HepG2 (cell line): Measurements from ENCODE around the gene INHBC. TPM values are rescaled to one million over a fixed set of nuclear protein-coding genes. Genes with fewer than 3 reads are reported as not detected.

Experiments
- ATAD3A ChIP-seq: sonication (generic); formaldehyde crosslinking; IDR thresholded peaks from 2 replicates; pipeline ENCODE4 v1.4.0; 2020; ENCODE audit warnings: missing genetic modification reagents
- BHLHE40 ChIP-seq: IDR thresholded peaks from 2 replicates; pipeline ENCODE4 v1.6.1; 2011; ENCODE audit warnings: low read length, improper control_type of control experiment
- DNMT3B ChIP-seq: conservative IDR thresholded peaks from 2 replicates; pipeline ENCODE4 v1.6.1; 2016; ENCODE audit warnings: missing biosample characterization, control low read depth
- FOSL2 ChIP-seq: sonication (generic); formaldehyde crosslinking; IDR thresholded peaks from 2 replicates; pipeline ENCODE4 v1.4.0; 2020; ENCODE audit warnings: missing genetic modification reagents
- HOXA5 ChIP-seq: sonication (generic); formaldehyde crosslinking; IDR thresholded peaks from 2 replicates; pipeline ENCODE4 v1.4.0; 2020; ENCODE audit warnings: missing genetic modification reagents
- NCOR1 ChIP-seq: fragments of 200-600 bp; sonication (generic); IDR thresholded peaks from 2 replicates; pipeline ENCODE4 v1.7.0; 2017; ENCODE audit warnings: antibody characterized with exemption, low read length, borderline replicate concordance
- NFKBIZ ChIP-seq: IDR thresholded peaks from 2 replicates; pipeline ENCODE4 v1.6.1; 2018; ENCODE audit warnings: missing genetic modification reagents, missing compliant biosample characterization
- NONO ChIP-seq, 2 experiments: fragments of 450-650 bp in 1 of 2; sonication (generic) in 1 of 2; formaldehyde crosslinking in 1 of 2; IDR thresholded peaks in 1 of 2; conservative IDR thresholded peaks in 1 of 2; 2 replicates each; pipeline versions ENCODE4 v1.6.1 to v1.8.0; 2017 to 2022; ENCODE audit warnings: mild to moderate bottlenecking in 1 of 2, missing genetic modification reagents in 1 of 2, moderate library complexity in 1 of 2
- NR2C2 ChIP-seq: sonication (generic); formaldehyde crosslinking; IDR thresholded peaks from 2 replicates; pipeline ENCODE4 v1.4.0; 2020; ENCODE audit warnings: missing genetic modification reagents, mild to moderate bottlenecking, moderate library complexity, borderline replicate concordance
- NRL ChIP-seq: sonication (generic); formaldehyde crosslinking; IDR thresholded peaks from 2 replicates; pipeline ENCODE4 v1.5.0; 2020; ENCODE audit warnings: missing genetic modification reagents, mild to moderate bottlenecking, moderate library complexity, borderline replicate concordance
- POLR2G ChIP-seq: fragments of 200-400 bp; formaldehyde crosslinking; IDR thresholded peaks from 2 replicates; pipeline ENCODE4 v1.6.1; 2018; ENCODE audit warnings: mild to moderate bottlenecking, low read depth, low read length, moderate library complexity
- RBAK ChIP-seq: sonication (generic); formaldehyde crosslinking; IDR thresholded peaks from 2 replicates; pipeline ENCODE4 v1.5.1; 2020; ENCODE audit warnings: mild to moderate bottlenecking, missing genetic modification reagents
- REPIN1 ChIP-seq: sonication (generic); formaldehyde crosslinking; IDR thresholded peaks from 2 replicates; pipeline ENCODE4 v1.8.0; 2022; ENCODE audit warnings: missing genetic modification reagents, low read depth, mild to moderate bottlenecking, borderline replicate concordance
- SAP130 ChIP-seq: IDR thresholded peaks from 2 replicates; pipeline ENCODE4 v1.6.1; 2016; ENCODE audit warnings: low read depth
- SATB2 ChIP-seq: sonication (generic); formaldehyde crosslinking; IDR thresholded peaks from 2 replicates; pipeline ENCODE4 v1.5.0; 2020; ENCODE audit warnings: missing genetic modification reagents
- SIX4 ChIP-seq: sonication (generic); formaldehyde crosslinking; IDR thresholded peaks from 2 replicates; pipeline ENCODE4 v1.4.0; 2020; ENCODE audit warnings: missing genetic modification reagents
- U2AF2 ChIP-seq: fragments of 200-400 bp; formaldehyde crosslinking; IDR thresholded peaks from 2 replicates; pipeline ENCODE4 v1.6.1; 2017; ENCODE audit warnings: low read depth, mild to moderate bottlenecking, low read length
- WIZ ChIP-seq: sonication (generic); formaldehyde crosslinking; IDR thresholded peaks from 2 replicates; pipeline ENCODE4 v1.5.1; 2020; ENCODE audit warnings: mild to moderate bottlenecking, missing genetic modification reagents
- ZBTB21 ChIP-seq: sonication (generic); formaldehyde crosslinking; IDR thresholded peaks from 2 replicates; pipeline ENCODE4 v1.4.0; 2020; ENCODE audit warnings: missing genetic modification reagents
- ZNF17 ChIP-seq: sonication (generic); formaldehyde crosslinking; IDR thresholded peaks from 2 replicates; pipeline ENCODE4 v1.5.0; 2020; ENCODE audit warnings: mild to moderate bottlenecking, missing genetic modification reagents
- ZNF282 ChIP-seq: fragments of 450-650 bp; IDR thresholded peaks from 2 replicates; pipeline ENCODE4 v1.6.1; 2018; ENCODE audit not compliant: partially characterized antibody
- ZNF431 ChIP-seq: sonication (generic); formaldehyde crosslinking; IDR thresholded peaks from 2 replicates; pipeline ENCODE4 v1.9.0; 2022; ENCODE audit warnings: missing genetic modification reagents, low read depth, mild to moderate bottlenecking, borderline replicate concordance
- ZNF543 ChIP-seq: sonication (generic); formaldehyde crosslinking; IDR thresholded peaks from 2 replicates; pipeline ENCODE4 v1.4.0; 2020; ENCODE audit warnings: mild to moderate bottlenecking, missing genetic modification reagents
- ZNF549 ChIP-seq: sonication (generic); formaldehyde crosslinking; IDR thresholded peaks from 2 replicates; pipeline ENCODE4 v1.5.0; 2020; ENCODE audit warnings: missing genetic modification reagents
- ZNF556 ChIP-seq: sonication (generic); formaldehyde crosslinking; IDR thresholded peaks from 2 replicates; pipeline ENCODE4 v1.4.0; 2020; ENCODE audit warnings: mild to moderate bottlenecking, missing genetic modification reagents, borderline replicate concordance
- polyA plus RNA-seq, 8 experiments: library from polyadenylated mRNA; depleted of rRNA in 3 of 8; stranded (reverse) in 7 of 8; unstranded in 1 of 8; fragments of >200 nt; fragmentation: Illumina TruSeq in 4 of 8; extraction: Trizol in 4 of 8; gene quantifications; 2 replicates each; pipeline versions ENCODE4 v1.2.1 to v1.2.3, GENCODE V29; 2011 to 2016; ENCODE audit warnings: low read depth in 4 of 8, missing spikeins in 1 of 8, mixed read lengths in 1 of 8; ENCODE audit not compliant: insufficient read depth in 1 of 8
- total RNA-seq, 5 experiments: library from RNA; depleted of rRNA; stranded (reverse); fragments of >200 nt; fragmentation: Illumina TruSeq; extraction: Trizol; gene quantifications; 2 replicates each; pipeline ENCODE4 v1.2.3, GENCODE V29; 2016; ENCODE audit warnings: low read depth in 1 of 5
- TF ChIP-seq, protein P1 (sequence below): sonication (generic); formaldehyde crosslinking; IDR thresholded peaks from 2 replicates; pipeline ENCODE4 v1.4.0; 2020; ENCODE audit warnings: mild to moderate bottlenecking, missing genetic modification reagents
- TF ChIP-seq, protein P2 (sequence below): sonication (generic); formaldehyde crosslinking; IDR thresholded peaks from 2 replicates; pipeline ENCODE4 v1.5.1; 2020; ENCODE audit warnings: mild to moderate bottlenecking, moderate library complexity, missing genetic modification reagents
- TF ChIP-seq, protein P3 (sequence below): sonication (generic); formaldehyde crosslinking; IDR thresholded peaks from 2 replicates; pipeline ENCODE4 v1.5.1; 2020; ENCODE audit warnings: missing genetic modification reagents, mild to moderate bottlenecking, borderline replicate concordance

Gene INHBC
- total and polyA plus RNA-seq, 2 of the 13 experiments (the other 11 are each of a cell fraction or from before 2014, with no cell fraction given) = 1.8 to 13.8 TPM

DNA sequence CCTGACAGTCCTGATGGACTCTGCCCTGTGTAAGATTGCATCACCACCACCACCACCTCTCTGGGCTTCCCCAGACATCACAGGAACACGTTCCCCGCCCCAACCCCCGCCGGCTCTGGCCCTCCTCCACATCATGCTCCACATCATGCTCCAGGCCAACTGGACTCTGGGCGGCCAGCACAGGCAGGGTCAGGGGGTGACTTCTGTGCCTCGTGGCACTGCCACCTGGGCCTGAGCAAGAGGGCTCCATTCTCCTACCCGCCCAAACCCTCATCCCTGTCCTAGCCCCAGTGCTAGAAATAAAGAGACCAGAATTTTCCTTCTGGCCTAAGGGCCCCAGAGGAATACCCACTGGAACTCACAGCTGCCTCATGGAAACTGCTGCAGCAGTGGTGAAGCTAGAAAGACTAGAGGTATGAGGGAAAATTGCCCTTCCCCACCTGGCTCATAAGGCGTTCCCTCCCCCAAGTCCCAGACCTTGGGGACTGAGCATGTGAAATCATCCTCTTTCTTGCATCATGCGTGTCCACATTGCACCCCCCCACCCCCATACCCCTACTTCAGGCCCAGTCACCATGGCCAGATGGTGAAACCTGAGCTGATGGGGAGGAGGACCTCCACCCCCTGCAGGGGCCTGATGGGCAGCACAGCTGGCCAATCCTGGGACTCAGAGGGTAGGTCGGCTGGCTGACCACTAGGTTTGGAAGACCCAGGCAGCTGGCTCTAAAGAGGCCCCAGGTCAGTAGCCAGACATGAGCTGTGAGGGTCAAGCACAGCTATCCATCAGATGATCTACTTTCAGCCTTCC is 20.2 kb downstream of the INHBC start, which contains the start of gene INHBE (continued):
- TF ChIP-seq NRL (CRISPR knock-in tag) (0 out of 2 replicates have a peak, but pooled peaks have one; percentile 68), REPIN1 (peak; percentile 76), DNMT3B (no peak), HOXA5 (CRISPR knock-in tag) (peak; percentile 39; the same call in 1 of the 2 replicates), RBAK (CRISPR knock-in tag) (no peak; the same call in 1 of the 2 replicates), ZNF556 (CRISPR knock-in tag) (peak; percentile 80; the same call in 1 of the 2 replicates), ZNF17 (CRISPR knock-in tag) (no peak), ZNF543 (CRISPR knock-in tag) (peak; percentile 63), NR2C2 (CRISPR knock-in tag) (peak; percentile 85), NFKBIZ (peak; percentile 62; the same call in 1 of the 2 replicates), U2AF2 (no peak), ZBTB21 (CRISPR knock-in tag) (no peak), SAP130 (CRISPR knock-in tag) (peak; percentile 97), NCOR1 (peak; percentile 89), ZNF282 (no peak), BHLHE40 (peak; percentile 73), FOSL2 (CRISPR knock-in tag) (peak; percentile 78), WIZ (CRISPR knock-in tag) (no peak), SATB2 (CRISPR knock-in tag) (no peak), NONO (IDR thresholded peaks at IDR 0.05) (no peak), NONO (CRISPR knock-in tag; conservative IDR thresholded peaks at IDR 0.05) (peak; percentile 97), POLR2G (peak; percentile 69), ZNF549 (CRISPR knock-in tag) (no peak), SIX4 (CRISPR knock-in tag) (peak; percentile 97), ZNF431 (no peak), ATAD3A (CRISPR knock-in tag) (no peak)
- TF ChIP-seq, protein P1, sequence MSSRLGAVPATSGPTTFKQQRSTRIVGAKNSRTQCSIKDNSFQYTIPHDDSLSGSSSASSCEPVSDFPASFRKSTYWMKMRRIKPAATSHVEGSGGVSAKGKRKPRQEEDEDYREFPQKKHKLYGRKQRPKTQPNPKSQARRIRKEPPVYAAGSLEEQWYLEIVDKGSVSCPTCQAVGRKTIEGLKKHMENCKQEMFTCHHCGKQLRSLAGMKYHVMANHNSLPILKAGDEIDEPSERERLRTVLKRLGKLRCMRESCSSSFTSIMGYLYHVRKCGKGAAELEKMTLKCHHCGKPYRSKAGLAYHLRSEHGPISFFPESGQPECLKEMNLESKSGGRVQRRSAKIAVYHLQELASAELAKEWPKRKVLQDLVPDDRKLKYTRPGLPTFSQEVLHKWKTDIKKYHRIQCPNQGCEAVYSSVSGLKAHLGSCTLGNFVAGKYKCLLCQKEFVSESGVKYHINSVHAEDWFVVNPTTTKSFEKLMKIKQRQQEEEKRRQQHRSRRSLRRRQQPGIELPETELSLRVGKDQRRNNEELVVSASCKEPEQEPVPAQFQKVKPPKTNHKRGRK (CRISPR knock-in tag) = no peak
- TF ChIP-seq, protein P2, sequence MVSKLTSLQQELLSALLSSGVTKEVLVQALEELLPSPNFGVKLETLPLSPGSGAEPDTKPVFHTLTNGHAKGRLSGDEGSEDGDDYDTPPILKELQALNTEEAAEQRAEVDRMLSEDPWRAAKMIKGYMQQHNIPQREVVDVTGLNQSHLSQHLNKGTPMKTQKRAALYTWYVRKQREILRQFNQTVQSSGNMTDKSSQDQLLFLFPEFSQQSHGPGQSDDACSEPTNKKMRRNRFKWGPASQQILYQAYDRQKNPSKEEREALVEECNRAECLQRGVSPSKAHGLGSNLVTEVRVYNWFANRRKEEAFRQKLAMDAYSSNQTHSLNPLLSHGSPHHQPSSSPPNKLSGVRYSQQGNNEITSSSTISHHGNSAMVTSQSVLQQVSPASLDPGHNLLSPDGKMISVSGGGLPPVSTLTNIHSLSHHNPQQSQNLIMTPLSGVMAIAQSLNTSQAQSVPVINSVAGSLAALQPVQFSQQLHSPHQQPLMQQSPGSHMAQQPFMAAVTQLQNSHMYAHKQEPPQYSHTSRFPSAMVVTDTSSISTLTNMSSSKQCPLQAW (CRISPR knock-in tag) = peak; percentile 78; the same call in 1 of the 2 replicates
- TF ChIP-seq, protein P3, sequence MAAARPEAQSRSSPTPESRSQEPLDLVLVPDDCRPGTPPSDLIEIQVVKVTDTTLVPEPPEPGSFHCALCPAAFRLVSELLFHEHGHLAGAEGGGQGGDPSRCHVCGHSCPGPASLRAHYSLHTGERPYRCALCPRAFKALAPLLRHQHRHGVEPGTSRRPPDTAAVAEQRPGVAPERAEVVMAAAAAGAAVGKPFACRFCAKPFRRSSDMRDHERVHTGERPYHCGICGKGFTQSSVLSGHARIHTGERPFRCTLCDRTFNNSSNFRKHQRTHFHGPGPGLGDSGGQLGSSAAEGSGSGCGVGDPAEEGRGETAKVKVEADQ (CRISPR knock-in tag) = peak; percentile 90; the same call in 1 of the 2 replicates
